GM12878 (cell line): ENCODE measurements around the gene SORCS2. TPM values are rescaled to one million over a fixed set of nuclear protein-coding genes. Genes with fewer than 3 reads are reported as not detected.

Experiments used
- ATAC-seq: fragments of 200-7000 bp; cut with Tn5 transposase; 3 replicates; pipeline ENCODE4 v1.9.1; 2020; ENCODE audit warnings: mild to moderate bottlenecking, moderate library complexity
- BruUV-seq: library from RNA; stranded (reverse); fragments of 400-500 nt; replicated peaks from 2 replicates; lab custom pipeline; 2021; lab: Mats Ljungman, UMichigan
- CTCF ChIA-PET: fragments of 300-600 bp; sonication (Branson Sonifier 250); formaldehyde crosslinking; extraction: SDS; loops from one replicate; lab custom pipeline; 2021; ENCODE audit warnings: inconsistent platforms; lab: Yijun Ruan, JAX
- POLR2A ChIA-PET: fragments of 350-600 bp; formaldehyde crosslinking; extraction: SDS; loops from one replicate; lab custom pipeline; 2021; ENCODE audit warnings: inconsistent platforms; lab: Charles Lee
- RAD21 ChIA-PET: fragments of 300-600 bp; sonication (Branson Sonifier 250); formaldehyde crosslinking; loops from one replicate; lab custom pipeline; 2023; ENCODE audit warnings: antibody characterized with exemption; ENCODE audit not compliant: unreplicated experiment; lab: Charles Lee
- SMC1A ChIA-PET: fragments of 300-600 bp; sonication (Branson Sonifier 250); formaldehyde crosslinking; loops from one replicate; lab custom pipeline; 2023; ENCODE audit not compliant: unreplicated experiment, uncharacterized antibody; lab: Charles Lee
- DNase-seq: peaks from one replicate; pipeline ENCODE4 v3.0.0-alpha.2; 2011; ENCODE audit warnings: low read depth, low spot score
- FAIRE-seq: peaks from 3 replicates; lab custom pipeline; 2011; peaks lifted over from hg19 to GRCh38; lab: Jason Lieb, UNC
- H2AFZ ChIP-seq: 2 replicates; pipeline ENCODE4 v1.6.0; 2011; ENCODE audit warnings: low read depth, low read length, control low read depth; ENCODE audit not compliant: control insufficient read depth
- H3K27ac ChIP-seq: 2 replicates; pipeline ENCODE4 v1.5.1; 2011; ENCODE audit warnings: control low read depth; ENCODE audit not compliant: control insufficient read depth, insufficient read depth
- H3K27me3 ChIP-seq, 2 experiments: replicated peaks in 1 of 2; 2 replicates each; pipeline versions ENCODE4 v1.6.0 to v1.6.1; 2011; ENCODE audit warnings: low read length in 1 of 2; ENCODE audit not compliant: control insufficient read depth in 2 of 2, insufficient read depth in 2 of 2
- H3K36me3 ChIP-seq, 2 experiments: 2 replicates each; pipeline ENCODE4 v1.5.1; 2011; ENCODE audit warnings: low read length in 1 of 2; ENCODE audit not compliant: control insufficient read depth in 2 of 2, insufficient read depth in 2 of 2
- H3K4me1 ChIP-seq: 2 replicates; pipeline ENCODE4 v1.6.1; 2011; ENCODE audit warnings: mild to moderate bottlenecking, low read length, moderate library complexity, mixed read lengths; ENCODE audit not compliant: control insufficient read depth, insufficient read depth
- H3K4me2 ChIP-seq: 2 replicates; pipeline ENCODE4 v1.6.0; 2011; ENCODE audit warnings: control low read depth; ENCODE audit not compliant: control insufficient read depth, insufficient read depth
- H3K4me3 ChIP-seq: fragments of 200-600 bp; sonication (generic); 2 replicates; pipeline ENCODE4 v1.5.1; 2016
- H3K79me2 ChIP-seq: 2 replicates; pipeline ENCODE4 v1.6.0; 2011; ENCODE audit warnings: low read length; ENCODE audit not compliant: control insufficient read depth, insufficient read depth
- H3K9ac ChIP-seq: 2 replicates; pipeline ENCODE4 v1.8.0; 2011; ENCODE audit warnings: low read length, control low read depth, mixed read lengths; ENCODE audit not compliant: control insufficient read depth, insufficient read depth
- H3K9me3 ChIP-seq: replicated peaks from 3 replicates; pipeline ENCODE4 v1.5.1; 2011; ENCODE audit warnings: mild to moderate bottlenecking, low read length; ENCODE audit not compliant: control insufficient read depth, insufficient read depth
- H4K20me1 ChIP-seq: 2 replicates; pipeline ENCODE4 v1.6.0; 2011; ENCODE audit not compliant: control insufficient read depth, insufficient read depth
- E2F8 ChIP-seq: fragments of 450-650 bp; IDR thresholded peaks from 2 replicates; pipeline ENCODE4 v1.6.1; 2018; ENCODE audit warnings: mild to moderate bottlenecking, low read depth, moderate library complexity; ENCODE audit not compliant: partially characterized antibody
- EP300 ChIP-seq, 2 experiments: fragments of 150-350 bp in 1 of 2; IDR thresholded peaks; 2 replicates each; pipeline ENCODE4 v1.6.1; 2011 to 2012; ENCODE audit warnings: low read depth in 2 of 2, low read length in 2 of 2, borderline replicate concordance in 1 of 2, improper control_type of control experiment in 1 of 2, inconsistent platforms in 1 of 2; ENCODE audit not compliant: control insufficient read depth in 1 of 2
- HSF1 ChIP-seq: fragments of 150-350 bp; IDR thresholded peaks from 2 replicates; pipeline ENCODE4 v1.6.1; 2014; ENCODE audit warnings: mild to moderate bottlenecking, low read depth, low read length
- JUNB ChIP-seq: IDR thresholded peaks from 2 replicates; pipeline ENCODE4 v1.6.1; 2016; ENCODE audit warnings: antibody characterized with exemption, mild to moderate bottlenecking
- KAT2A ChIP-seq: conservative IDR thresholded peaks from 2 replicates; pipeline ENCODE4 v1.6.1; 2011; ENCODE audit warnings: low read depth, low read length; ENCODE audit not compliant: control insufficient read depth
- MTA2 ChIP-seq: fragments of 450-650 bp; IDR thresholded peaks from 2 replicates; pipeline ENCODE4 v1.6.1; 2016; ENCODE audit warnings: low read depth, mild to moderate bottlenecking, moderate library complexity
- NR2C2 ChIP-seq: IDR thresholded peaks from 2 replicates; pipeline ENCODE4 v1.6.1; 2011; ENCODE audit warnings: borderline replicate concordance, low read depth; ENCODE audit not compliant: control insufficient read depth, insufficient read length
- PBX3 ChIP-seq: IDR thresholded peaks from 2 replicates; pipeline ENCODE4 v1.6.1; 2011; ENCODE audit warnings: mild to moderate bottlenecking, low read depth, low read length, moderate library complexity; ENCODE audit not compliant: insufficient replicate concordance
- PML ChIP-seq: IDR thresholded peaks from 2 replicates; pipeline ENCODE4 v1.6.1; 2012; ENCODE audit warnings: low read length, inconsistent platforms
- RAD51 ChIP-seq: fragments of 450-650 bp; IDR thresholded peaks from 2 replicates; pipeline ENCODE4 v1.6.1; 2016; ENCODE audit warnings: moderate library complexity, mild to moderate bottlenecking, inconsistent platforms
- SIN3A ChIP-seq: IDR thresholded peaks from 2 replicates; pipeline ENCODE4 v1.6.1; 2012; ENCODE audit warnings: low read depth, low read length, improper control_type of control experiment
- USF1 ChIP-seq: IDR thresholded peaks from 2 replicates; pipeline ENCODE4 v1.6.1; 2011; ENCODE audit warnings: borderline replicate concordance, low read depth, mild to moderate bottlenecking, moderate library complexity, mixed read lengths, low read length; ENCODE audit not compliant: insufficient read depth; ENCODE audit errors: extremely low read length
- ZBTB11 ChIP-seq: fragments of 450-650 bp; formaldehyde crosslinking; IDR thresholded peaks from 2 replicates; pipeline ENCODE4 v1.5.0; 2022; ENCODE audit warnings: mild to moderate bottlenecking, missing genetic modification characterization
- WGBS: methylation state at CpG from one replicate; pipeline ENCODE4 v1.1.6; 2016; ENCODE audit warnings: low lambda C conversion rate; ENCODE audit not compliant: insufficient replicate concordance, insufficient coverage; ENCODE audit errors: missing lambda C conversion rate; 5-methylcytosine and 5-hydroxymethylcytosine counted together
- in situ Hi-C: fragments of 300-500 bp; cut with MboI; formaldehyde crosslinking; loops from 9 replicates; pipeline ENCODE4 v1.14.3; 2018; ENCODE audit warnings: mixed read lengths
- intact Hi-C: fragments of 100-400 bp; cut with micrococcal nuclease; formaldehyde crosslinking; loops from one replicate; pipeline ENCODE4 v1.14.2; 2022; ENCODE audit not compliant: unreplicated experiment
- polyA plus RNA-seq, 11 experiments: library from polyadenylated mRNA; depleted of rRNA in 4 of 11; unstranded in 6 of 11; stranded (reverse) in 5 of 11; fragments of >200 nt; fragmentation: Nextera tagmentation in 4 of 11; fragmentation: Illumina TruSeq in 1 of 11; extraction: Ambion mirVana in 4 of 11; extraction: Trizol in 1 of 11; gene quantifications; 1 replicate in 1 of 11; 2 replicates in 10 of 11; pipeline versions ENCODE4 v1.2.1 to v1.2.3, GENCODE V29; 2011 to 2016; ENCODE audit warnings: inconsistent platforms in 2 of 11, missing spikeins in 2 of 11, low read depth in 1 of 11
- total RNA-seq, 4 experiments: library from RNA; depleted of rRNA in 3 of 4; stranded (reverse); fragments of >200 nt in 3 of 4; fragmentation: Illumina TruSeq in 1 of 4; extraction: Trizol in 1 of 4; gene quantifications; 2 replicates each; pipeline versions ENCODE4 v1.2.1 to v1.2.3, GENCODE V29; 2013 to 2021

Gene SORCS2
- total and polyA plus RNA-seq, 10 of the 15 experiments (the other 5 are each of a cell fraction or from before 2014, with no cell fraction given), result 0.01 to 0.15 (median 0.05) TPM; not detected in 5

- TF ChIP-seq E2F8 (no peak), JUNB (no peak), PML (no peak), NR2C2 (no peak)
Observed at GRCh38 chr4:7444314-7444713, 252.0 kb downstream of the SORCS2 start (continued).

- WGBS, result 19% methylated on average over 11 of the region's 12 CpGs
- no peaks in the 10 kb centered on the region for H3K4me1 ChIP-seq
- SMC1A ChIA-PET, result no interaction called here
- no peak overlapping the region for H3K4me3 ChIP-seq
- no peak overlapping the region for H3K27ac ChIP-seq
- no peaks in the 10 kb centered on the region for H3K9me3 ChIP-seq
- POLR2A ChIA-PET, result no interaction called here
- DNase-seq, result no peak
- H3K79me2 ChIP-seq, result no peaks in the 10 kb centered on the region
- BruUV-seq, result no TSS peak
- H4K20me1 ChIP-seq, result no peaks in the 10 kb centered on the region
- H2AFZ ChIP-seq, result no peak overlapping the region
- CTCF ChIA-PET, result no interaction called here
- no peaks in the 10 kb centered on the region for H3K27me3 ChIP-seq
- no peak for FAIRE-seq
- in situ Hi-C loops (no loop called here), intact Hi-C loops (no loop called here)
- no peaks in the 10 kb centered on the region for H3K36me3 ChIP-seq
- ATAC-seq, result no peak
- H3K4me2 ChIP-seq, result no peak overlapping the region
- RAD21 ChIA-PET, result no interaction called here
- no peak overlapping the region for H3K9ac ChIP-seq
- TF ChIP-seq SIN3A (no peak), ZBTB11 (no peak), PML (no peak), USF1 (no peak), MTA2 (no peak), PBX3 (no peak), KAT2A (no peak), RAD51 (no peak), HSF1 (no peak), EP300 (IDR thresholded peaks at IDR 0.05; ENCODE audit: borderline replicate concordance in 1 of 2, control insufficient read depth in 1 of 2, low read depth in 2 of 2, low read length in 2 of 2) (no peak)
Observed at GRCh38 chr4:7444731-7445130, 252.4 kb downstream of the SORCS2 start.
